ENCODE results near the gene FAM169A.
"Not testable (repeated sequence)": the region's sequence is repeated elsewhere in the genome, so short reads cannot be mapped to it uniquely, and the experiment has no call there.

The FAM169A gene

GRCh38 chr5:74865804-74866595 is at the start of gene FAM169A:
Gene FAM169A, minus strand, starts transcription at chr5:74866387. Its CDS starts 24,711 bp downstream, at chr5:74841676.
- FAIRE-seq (peak; percentile 70), DNase-seq (ENCODE audit: insufficient read length, low spot score) (peak; percentile 37)

GRCh38 chr5:74915488-74915887 is 49.3 kb upstream of the FAM169A start:
- no peak for DNase-seq (ENCODE audit: insufficient read length, low spot score)
- no peak for FAIRE-seq

- FAIRE-seq; DNase-seq (ENCODE audit: insufficient read length, low spot score): not testable (repeated sequence)
Measured at GRCh38 chr5:74911421-74911820, 45.2 kb upstream of the FAM169A start.

- FAIRE-seq, result not testable (repeated sequence)
Measured at GRCh38 chr5:74909888-74910287, 43.7 kb upstream of the FAM169A start.

GRCh38 chr5:74908237-74908636 is 42.0 kb upstream of the FAM169A start:
- FAIRE-seq; DNase-seq (ENCODE audit: insufficient read length, low spot score): not testable (repeated sequence)

More at GRCh38 chr5:74909888-74910287, 43.7 kb upstream of the FAM169A start:
- not testable (repeated sequence) for DNase-seq (ENCODE audit: insufficient read length, low spot score)

- not testable (repeated sequence) for FAIRE-seq; DNase-seq (ENCODE audit: insufficient read length, low spot score)
Measured at GRCh38 chr5:74904713-74905112, 38.5 kb upstream of the FAM169A start.

- FAIRE-seq (no peak), DNase-seq (ENCODE audit: insufficient read length, low spot score) (peak; percentile 35)
Measured at GRCh38 chr5:74903165-74903787, 37.1 kb upstream of the FAM169A start.

GRCh38 chr5:74897049-74897448 is 30.9 kb upstream of the FAM169A start:
- DNase-seq (ENCODE audit: insufficient read length, low spot score) (no peak), FAIRE-seq (no peak)

GRCh38 chr5:74895906-74896305 is 29.7 kb upstream of the FAM169A start:
- FAIRE-seq, result no peak
- peak; percentile 11 for DNase-seq (ENCODE audit: insufficient read length, low spot score)

- FAIRE-seq (no peak), DNase-seq (ENCODE audit: insufficient read length, low spot score) (no peak)
Measured at GRCh38 chr5:74894351-74894750, 28.2 kb upstream of the FAM169A start.

GRCh38 chr5:74892921-74893320 is 26.7 kb upstream of the FAM169A start:
- DNase-seq (ENCODE audit: insufficient read length, low spot score), result no peak
- no peak for FAIRE-seq

GRCh38 chr5:74889523-74890105 is 23.4 kb upstream of the FAM169A start:
- FAIRE-seq (no peak), DNase-seq (ENCODE audit: insufficient read length, low spot score) (no peak)

GRCh38 chr5:74888117-74888516 is 21.9 kb upstream of the FAM169A start:
- FAIRE-seq (no peak), DNase-seq (ENCODE audit: insufficient read length, low spot score) (no peak)

GRCh38 chr5:74885170-74885569 is 19.0 kb upstream of the FAM169A start:
- no peak for FAIRE-seq

GRCh38 chr5:74882379-74883134 is 16.4 kb upstream of the FAM169A start:
- not testable (repeated sequence) for FAIRE-seq; DNase-seq (ENCODE audit: insufficient read length, low spot score)

More at GRCh38 chr5:74885170-74885569, 19.0 kb upstream of the FAM169A start:
- DNase-seq (ENCODE audit: insufficient read length, low spot score), result no peak

- FAIRE-seq, result no peak
- DNase-seq (ENCODE audit: insufficient read length, low spot score), result no peak
Measured at GRCh38 chr5:74877624-74878304, 11.6 kb upstream of the FAM169A start.

GRCh38 chr5:74875994-74876791 is 10.0 kb upstream of the FAM169A start:
- DNase-seq (ENCODE audit: insufficient read length, low spot score) (no peak), FAIRE-seq (no peak)

- no peak for FAIRE-seq
- no peak for DNase-seq (ENCODE audit: insufficient read length, low spot score)
Measured at GRCh38 chr5:74873525-74874249, 7.5 kb upstream of the FAM169A start.

Data from HTR-8/SVneo (cell line).